HepG2 (cell line): ENCODE results near the gene UBE3D. TPM values are rescaled to one million over a fixed set of nuclear protein-coding genes. Genes with fewer than 3 reads are reported as not detected.

Experiments used
- ARNTL ChIP-seq: sonication (generic); formaldehyde crosslinking; IDR thresholded peaks from 2 replicates; pipeline ENCODE4 v1.4.0; 2020; ENCODE audit warnings: mild to moderate bottlenecking, missing genetic modification reagents
- ATRX ChIP-seq: sonication (generic); formaldehyde crosslinking; IDR thresholded peaks from 2 replicates; pipeline ENCODE4 v1.4.0; 2020; ENCODE audit warnings: missing genetic modification reagents, borderline replicate concordance
- BORCS8-MEF2B ChIP-seq: sonication (generic); formaldehyde crosslinking; IDR thresholded peaks from 2 replicates; pipeline ENCODE4 v1.8.0; 2022; ENCODE audit warnings: mild to moderate bottlenecking, missing genetic modification reagents
- CREM ChIP-seq, 2 experiments: sonication (generic) in 1 of 2; formaldehyde crosslinking in 1 of 2; IDR thresholded peaks; 2 replicates each; pipeline versions ENCODE4 v1.4.0 to v1.6.1; 2016 to 2020; ENCODE audit warnings: antibody characterized with exemption in 1 of 2, mild to moderate bottlenecking in 1 of 2, missing genetic modification reagents in 1 of 2
- ETS1 ChIP-seq: sonication (generic); formaldehyde crosslinking; IDR thresholded peaks from 2 replicates; pipeline ENCODE4 v1.4.0; 2020; ENCODE audit warnings: missing genetic modification reagents
- NCOA1 ChIP-seq: sonication (generic); formaldehyde crosslinking; IDR thresholded peaks from 2 replicates; pipeline ENCODE4 v1.9.0; 2021; ENCODE audit warnings: missing genetic modification reagents
- POLR2AphosphoS2 ChIP-seq: IDR thresholded peaks from 2 replicates; pipeline ENCODE4 v1.6.1; 2011; ENCODE audit warnings: low read depth, low read length, improper control_type of control experiment
- PRDM15 ChIP-seq: sonication (generic); formaldehyde crosslinking; IDR thresholded peaks from 2 replicates; pipeline ENCODE4 v1.4.0; 2020; ENCODE audit warnings: missing genetic modification reagents
- RBFOX2 ChIP-seq: fragments of 200-400 bp; formaldehyde crosslinking; IDR thresholded peaks from 2 replicates; pipeline ENCODE4 v1.6.1; 2017; ENCODE audit warnings: low read depth, mild to moderate bottlenecking, low read length
- SIX1 ChIP-seq: sonication (generic); formaldehyde crosslinking; IDR thresholded peaks from 2 replicates; pipeline ENCODE4 v1.4.0; 2020; ENCODE audit warnings: missing genetic modification reagents, borderline replicate concordance
- TFAP4 ChIP-seq: sonication (generic); IDR thresholded peaks from 2 replicates; pipeline ENCODE4 v1.6.1; 2016; ENCODE audit warnings: low read depth, borderline replicate concordance
- TGIF2 ChIP-seq: IDR thresholded peaks from 2 replicates; pipeline ENCODE4 v1.6.1; 2016; ENCODE audit warnings: control low read depth, missing compliant biosample characterization
- ZBTB25 ChIP-seq: IDR thresholded peaks from 2 replicates; pipeline ENCODE4 v1.6.1; 2018; ENCODE audit warnings: missing genetic modification reagents
- ZNF546 ChIP-seq: sonication (generic); formaldehyde crosslinking; conservative IDR thresholded peaks from 2 replicates; pipeline ENCODE4 v1.8.1; 2023; ENCODE audit warnings: mild to moderate bottlenecking, missing genetic modification reagents
- ZNF607 ChIP-seq: sonication (generic); formaldehyde crosslinking; IDR thresholded peaks from 2 replicates; pipeline ENCODE4 v1.5.1; 2020; ENCODE audit warnings: missing genetic modification reagents, mild to moderate bottlenecking, borderline replicate concordance
- ZNF761 ChIP-seq: sonication (generic); formaldehyde crosslinking; conservative IDR thresholded peaks from 2 replicates; pipeline ENCODE4 v1.4.0; 2020; ENCODE audit warnings: mild to moderate bottlenecking, missing genetic modification reagents
- ZNF781 ChIP-seq: sonication (generic); formaldehyde crosslinking; IDR thresholded peaks from 2 replicates; pipeline ENCODE4 v1.5.1; 2020; ENCODE audit warnings: borderline replicate concordance, mild to moderate bottlenecking, missing genetic modification reagents; ENCODE audit errors: not compliant biosample characterization
- polyA plus RNA-seq, 8 experiments: library from polyadenylated mRNA; depleted of rRNA in 3 of 8; stranded (reverse) in 7 of 8; unstranded in 1 of 8; fragments of >200 nt; fragmentation: Illumina TruSeq in 4 of 8; extraction: Trizol in 4 of 8; gene quantifications; 2 replicates each; pipeline versions ENCODE4 v1.2.1 to v1.2.3, GENCODE V29; 2011 to 2016; ENCODE audit warnings: low read depth in 4 of 8, missing spikeins in 1 of 8, mixed read lengths in 1 of 8; ENCODE audit not compliant: insufficient read depth in 1 of 8
- total RNA-seq, 5 experiments: library from RNA; depleted of rRNA; stranded (reverse); fragments of >200 nt; fragmentation: Illumina TruSeq; extraction: Trizol; gene quantifications; 2 replicates each; pipeline ENCODE4 v1.2.3, GENCODE V29; 2016; ENCODE audit warnings: low read depth in 1 of 5
- TF ChIP-seq, protein P1 (sequence below): sonication (generic); formaldehyde crosslinking; IDR thresholded peaks from 2 replicates; pipeline ENCODE4 v1.9.0; 2021; ENCODE audit warnings: missing genetic modification reagents, mild to moderate bottlenecking, borderline replicate concordance
- TF ChIP-seq, protein P2 (sequence below): sonication (generic); formaldehyde crosslinking; IDR thresholded peaks from 2 replicates; pipeline ENCODE4 v1.5.1; 2020; ENCODE audit warnings: missing genetic modification reagents, mild to moderate bottlenecking, borderline replicate concordance

Gene UBE3D
- total and polyA plus RNA-seq, 2 of the 13 experiments (the other 11 are each of a cell fraction or from before 2014, with no cell fraction given), result 5.1 to 11.4 TPM

- TF ChIP-seq PRDM15 (CRISPR knock-in tag) (no peak), ATRX (no peak), RBFOX2 (peak; percentile 84), ZNF761 (CRISPR knock-in tag) (peak; percentile 93), ZNF607 (CRISPR knock-in tag) (peak; percentile 64; the same call in 1 of the 2 replicates), TFAP4 (0 out of 2 replicates have a peak, but pooled peaks have one; percentile 17), POLR2AphosphoS2 (no peak), ZBTB25 (CRISPR knock-in tag) (0 out of 2 replicates have a peak, but pooled peaks have one; percentile 40), ZNF781 (no peak), ARNTL (peak; percentile 95), SIX1 (CRISPR knock-in tag) (no peak), NCOA1 (CRISPR knock-in tag) (no peak), BORCS8-MEF2B (peak; percentile 94), ZNF546 (CRISPR knock-in tag) (no peak), CREM (IDR thresholded peaks at IDR 0.05) (no peak), CREM (CRISPR knock-in tag; IDR thresholded peaks at IDR 0.05) (no peak), TGIF2 (CRISPR knock-in tag) (peak; percentile 71; the same call in 1 of the 2 replicates), ETS1 (CRISPR knock-in tag) (no peak)
- TF ChIP-seq, protein P1, sequence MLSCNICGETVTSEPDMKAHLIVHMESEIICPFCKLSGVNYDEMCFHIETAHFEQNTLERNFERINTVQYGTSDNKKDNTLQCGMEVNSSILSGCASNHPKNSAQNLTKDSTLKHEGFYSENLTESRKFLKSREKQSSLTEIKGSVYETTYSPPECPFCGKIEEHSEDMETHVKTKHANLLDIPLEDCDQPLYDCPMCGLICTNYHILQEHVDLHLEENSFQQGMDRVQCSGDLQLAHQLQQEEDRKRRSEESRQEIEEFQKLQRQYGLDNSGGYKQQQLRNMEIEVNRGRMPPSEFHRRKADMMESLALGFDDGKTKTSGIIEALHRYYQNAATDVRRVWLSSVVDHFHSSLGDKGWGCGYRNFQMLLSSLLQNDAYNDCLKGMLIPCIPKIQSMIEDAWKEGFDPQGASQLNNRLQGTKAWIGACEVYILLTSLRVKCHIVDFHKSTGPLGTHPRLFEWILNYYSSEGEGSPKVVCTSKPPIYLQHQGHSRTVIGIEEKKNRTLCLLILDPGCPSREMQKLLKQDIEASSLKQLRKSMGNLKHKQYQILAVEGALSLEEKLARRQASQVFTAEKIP, result no peak
- TF ChIP-seq, protein P2, sequence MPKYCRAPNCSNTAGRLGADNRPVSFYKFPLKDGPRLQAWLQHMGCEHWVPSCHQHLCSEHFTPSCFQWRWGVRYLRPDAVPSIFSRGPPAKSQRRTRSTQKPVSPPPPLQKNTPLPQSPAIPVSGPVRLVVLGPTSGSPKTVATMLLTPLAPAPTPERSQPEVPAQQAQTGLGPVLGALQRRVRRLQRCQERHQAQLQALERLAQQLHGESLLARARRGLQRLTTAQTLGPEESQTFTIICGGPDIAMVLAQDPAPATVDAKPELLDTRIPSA (CRISPR knock-in tag), result no peak
Observed at GRCh38 chr6:83065511-83066192, at the start of gene UBE3D (continued).
